Measurements from ENCODE around the gene SGMS1.
"Not testable (repeated sequence)": the region's sequence is repeated elsewhere in the genome, so short reads cannot be mapped to it uniquely, and the experiment has no call there.

The SGMS1 gene

GRCh38 chr10:50289196-50289595 lies 334.6 kb downstream of the SGMS1 start:
- no peak for DNase-seq

- DNase-seq, result no peak
These were observed 336.6 kb downstream of the SGMS1 start for GRCh38 chr10:50286996-50287803.

- no peak for DNase-seq
These were observed 337.2 kb downstream of the SGMS1 start for GRCh38 chr10:50286517-50286916.

GRCh38 chr10:50281967-50282522 lies 341.7 kb downstream of the SGMS1 start:
- no peak for DNase-seq

GRCh38 chr10:50281210-50281966 lies 342.4 kb downstream of the SGMS1 start:
- no peak for DNase-seq

DNA sequence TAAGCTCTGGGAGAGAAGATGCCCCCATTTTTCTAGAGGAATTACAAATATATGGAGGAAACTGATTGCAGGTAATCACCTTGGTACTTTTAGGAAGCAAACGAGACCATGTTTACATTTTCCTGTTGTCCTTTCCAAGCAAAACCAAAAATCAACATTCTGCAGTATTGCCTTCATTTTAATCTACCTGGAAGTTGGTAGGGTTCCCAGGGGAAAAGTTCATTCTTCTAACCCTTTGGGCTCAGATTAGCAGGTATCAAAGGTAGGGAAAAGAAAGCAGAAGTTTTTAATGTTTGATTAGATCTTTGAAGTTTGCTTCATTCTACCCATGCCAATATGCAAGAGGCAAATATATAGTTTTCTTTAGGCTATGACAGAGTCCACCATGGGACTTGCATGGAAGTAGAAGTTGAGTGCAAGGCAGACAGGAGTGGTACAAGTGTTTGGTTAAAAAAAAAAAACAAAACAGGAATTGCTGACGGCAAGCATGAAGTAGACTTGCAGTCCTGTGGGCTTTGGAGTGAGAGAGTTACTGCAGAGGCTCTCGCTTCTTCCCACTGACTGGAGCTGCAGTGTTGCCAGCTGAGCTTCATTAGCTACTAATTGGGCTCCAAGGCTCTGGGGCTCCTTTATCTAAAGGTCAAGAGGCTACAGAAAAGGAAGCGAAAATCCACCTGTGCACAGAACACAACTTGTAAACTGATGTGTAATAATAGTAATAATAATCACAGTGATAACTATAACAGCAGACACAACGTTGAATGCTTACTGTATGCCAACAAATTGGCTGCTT lies 343.5 kb downstream of the SGMS1 start:
- DNase-seq, result no peak

DNA sequence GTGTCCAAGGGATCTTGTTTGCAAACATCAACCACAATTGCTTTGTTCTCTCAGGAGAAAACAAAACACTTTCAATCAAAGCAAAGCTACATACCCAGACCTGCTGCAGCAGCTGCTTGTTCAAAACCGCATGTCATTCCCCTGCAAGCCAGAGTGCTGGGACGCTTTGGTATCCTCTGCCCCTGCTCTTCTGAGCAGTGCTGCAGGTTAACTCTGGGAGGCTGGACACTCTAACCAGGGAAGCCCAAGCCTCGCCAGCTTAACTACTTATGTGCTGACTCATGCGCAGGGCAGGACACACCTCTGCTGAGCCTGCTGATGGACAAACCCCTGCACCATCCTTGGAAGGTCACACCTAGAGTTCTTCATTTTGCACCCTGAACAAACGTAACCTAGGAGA lies 344.3 kb downstream of the SGMS1 start:
- no peak for DNase-seq

- DNase-seq, result peak in 2 of 5 donors; percentile 10 to 20
These were observed 348.0 kb downstream of the SGMS1 start for GRCh38 chr10:50275650-50276235.

- no peak for DNase-seq
These were observed 351.2 kb downstream of the SGMS1 start for GRCh38 chr10:50272531-50272930.

DNA sequence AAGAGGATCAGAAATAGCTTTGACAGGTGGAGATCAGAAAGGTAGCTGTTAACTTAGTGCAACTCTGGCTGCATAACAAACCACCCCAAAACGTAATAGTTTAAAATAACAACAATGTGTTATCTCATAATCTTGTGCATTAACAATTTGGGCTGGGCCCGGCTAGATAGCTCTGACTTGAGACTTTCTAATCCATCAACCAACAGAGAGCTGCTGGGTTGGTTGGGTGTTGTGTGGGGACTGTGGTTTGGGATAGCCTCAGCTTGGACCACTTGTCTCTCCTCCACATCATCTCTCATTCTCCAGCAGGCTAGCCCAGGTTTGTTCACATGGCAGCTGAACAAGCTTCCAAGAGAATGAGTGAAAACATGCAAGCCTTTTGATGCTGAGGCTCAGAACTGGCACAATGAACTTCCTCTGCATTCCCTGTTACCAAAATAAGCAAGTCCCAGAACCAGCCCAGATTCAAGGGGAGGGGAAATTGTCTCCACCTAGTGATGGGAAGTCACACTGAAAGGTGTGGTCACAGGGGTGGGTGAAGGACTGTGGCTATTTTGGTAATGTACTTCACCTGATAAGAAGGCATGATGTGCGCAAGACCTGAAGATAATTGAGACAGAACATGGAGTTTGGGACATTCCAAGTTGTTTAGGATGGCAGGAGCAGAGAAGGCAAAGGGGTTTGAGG lies 352.0 kb downstream of the SGMS1 start:
- no peak for DNase-seq

GRCh38 chr10:50267877-50268276 lies 355.9 kb downstream of the SGMS1 start:
- not testable (repeated sequence) for DNase-seq

- not testable (repeated sequence) for DNase-seq
These were observed 361.1 kb downstream of the SGMS1 start for GRCh38 chr10:50262625-50263024.

- peak in 1 of 5 donors; percentile 29 for DNase-seq
These were observed 362.9 kb downstream of the SGMS1 start for GRCh38 chr10:50260791-50261281.
